Fibroblast of mammary gland (primary cell): ENCODE results near the gene LARGE1.
"Not testable (repeated sequence)": the region's sequence is repeated elsewhere in the genome, so short reads cannot be mapped to it uniquely, and the experiment has no call there.

ENCODE experiments used
- DNase-seq: peaks from one replicate; pipeline ENCODE4 v3.0.0-alpha.2; 2010; ENCODE audit warnings: low read depth
- H3K4me3 ChIP-seq: 2 replicates; pipeline ENCODE4 v1.5.1; 2011; ENCODE audit warnings: low read depth, mild to moderate bottlenecking, low read length, moderate library complexity; ENCODE audit not compliant: control insufficient read depth
- CTCF ChIP-seq: conservative IDR thresholded peaks from 2 replicates; pipeline ENCODE4 v1.5.1; 2011; ENCODE audit warnings: low read depth, low read length, inconsistent platforms; ENCODE audit not compliant: control insufficient read depth, insufficient read depth

Gene LARGE1

GRCh38 chr22:33865248-33865647 is 55.0 kb downstream of the LARGE1 start:
- DNase-seq: no peak
- TF ChIP-seq CTCF: no peak
- H3K4me3 ChIP-seq: no peak overlapping the region

GRCh38 chr22:33864723-33865130 is 55.5 kb downstream of the LARGE1 start:
- DNase-seq: peak; percentile 53
- no peak for TF ChIP-seq CTCF
- H3K4me3 ChIP-seq: no peak overlapping the region

- no peak for TF ChIP-seq CTCF
- no peak for DNase-seq
These were observed 58.9 kb downstream of the LARGE1 start for GRCh38 chr22:33861216-33861875.

GRCh38 chr22:33860386-33860785 is 59.9 kb downstream of the LARGE1 start:
- no peak for DNase-seq
- no peak for TF ChIP-seq CTCF
- H3K4me3 ChIP-seq: no peak overlapping the region

More at GRCh38 chr22:33861216-33861875, 58.9 kb downstream of the LARGE1 start:
- H3K4me3 ChIP-seq: no peak overlapping the region

- no peak overlapping the region for H3K4me3 ChIP-seq
- no peak for TF ChIP-seq CTCF
- no peak for DNase-seq
These were observed 61.0 kb downstream of the LARGE1 start for GRCh38 chr22:33859311-33859710.

- not testable (repeated sequence) for H3K4me3 ChIP-seq, DNase-seq
These were observed 61.6 kb downstream of the LARGE1 start for GRCh38 chr22:33858653-33859052.

GRCh38 chr22:33857767-33858166 is 62.5 kb downstream of the LARGE1 start:
- DNase-seq: not testable (repeated sequence)

GRCh38 chr22:33854724-33855123 is 65.6 kb downstream of the LARGE1 start:
- no peak for DNase-seq
- H3K4me3 ChIP-seq: no peak overlapping the region
- no peak for TF ChIP-seq CTCF

More at GRCh38 chr22:33857767-33858166, 62.5 kb downstream of the LARGE1 start:
- H3K4me3 ChIP-seq: not testable (repeated sequence)
